ENCODE data around the gene VEGFA.

DNA sequence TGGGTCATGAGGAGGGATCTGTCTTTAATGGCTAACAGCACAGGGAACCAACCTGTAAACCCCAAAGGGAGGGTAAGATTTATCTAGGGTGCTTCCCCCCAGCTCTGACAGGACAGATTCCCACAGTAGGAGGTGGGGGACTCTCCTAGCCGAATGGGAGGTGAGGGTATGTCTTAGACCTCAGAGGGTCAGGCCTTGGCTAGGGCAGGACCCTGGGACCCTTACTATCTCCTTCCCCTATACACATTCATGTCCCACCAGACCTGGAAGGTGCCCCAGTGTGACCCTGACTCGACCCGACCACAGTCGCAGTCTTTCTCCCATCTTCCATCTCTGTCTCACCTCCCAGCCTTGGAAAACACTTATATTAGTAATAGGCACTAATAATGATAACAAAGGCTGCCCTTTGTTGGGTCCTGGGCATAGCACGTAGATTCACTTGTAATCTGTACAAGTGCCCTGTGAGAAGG, 36.8 kb downstream of the VEGFA start:
- no peak for TF ChIP-seq EZH2 (IDR thresholded peaks at IDR 0.05; ENCODE audit: borderline replicate concordance, low read length)
- TF ChIP-seq, protein P1, sequence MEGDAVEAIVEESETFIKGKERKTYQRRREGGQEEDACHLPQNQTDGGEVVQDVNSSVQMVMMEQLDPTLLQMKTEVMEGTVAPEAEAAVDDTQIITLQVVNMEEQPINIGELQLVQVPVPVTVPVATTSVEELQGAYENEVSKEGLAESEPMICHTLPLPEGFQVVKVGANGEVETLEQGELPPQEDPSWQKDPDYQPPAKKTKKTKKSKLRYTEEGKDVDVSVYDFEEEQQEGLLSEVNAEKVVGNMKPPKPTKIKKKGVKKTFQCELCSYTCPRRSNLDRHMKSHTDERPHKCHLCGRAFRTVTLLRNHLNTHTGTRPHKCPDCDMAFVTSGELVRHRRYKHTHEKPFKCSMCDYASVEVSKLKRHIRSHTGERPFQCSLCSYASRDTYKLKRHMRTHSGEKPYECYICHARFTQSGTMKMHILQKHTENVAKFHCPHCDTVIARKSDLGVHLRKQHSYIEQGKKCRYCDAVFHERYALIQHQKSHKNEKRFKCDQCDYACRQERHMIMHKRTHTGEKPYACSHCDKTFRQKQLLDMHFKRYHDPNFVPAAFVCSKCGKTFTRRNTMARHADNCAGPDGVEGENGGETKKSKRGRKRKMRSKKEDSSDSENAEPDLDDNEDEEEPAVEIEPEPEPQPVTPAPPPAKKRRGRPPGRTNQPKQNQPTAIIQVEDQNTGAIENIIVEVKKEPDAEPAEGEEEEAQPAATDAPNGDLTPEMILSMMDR (conservative IDR thresholded peaks at IDR 0.05 in 1 of 2, IDR thresholded peaks at IDR 0.05 in 1 of 2; ENCODE audit: extremely low read depth in 1 of 2, insufficient read depth in 1 of 2, low read depth in 1 of 2, low read length in 2 of 2), result no peak
